ENCODE data around the gene RNPEPL1. TPM values are rescaled to one million over a fixed set of nuclear protein-coding genes. Genes with fewer than 3 reads are reported as not detected.
A peak's percentile ranks its signal among the peaks of the same experiment; 100 is the strongest.

Gene RNPEPL1
- total and polyA plus RNA-seq, 4 experiments from 2014 or later: 13.6 to 145 (median 120) TPM

GRCh38 chr2:240563951-240564560 lies 4.2 kb upstream of the RNPEPL1 start:
- H3K9me3 Mint-ChIP-seq: peaks cover 0 to 3% (median 0%) of the 10 kb centered on the region in 8 donors
- H3K4me1 Mint-ChIP-seq: peaks cover 42 to 84% (median 59%) of the 10 kb centered on the region in 4 donors
- ChIA-PET POLR2A (ENCODE audit: partially characterized antibody) (interaction anchor here (0.6 to 20.6 kb wide), 4 partner anchors 14 to 168 kb away, joined by 3 to 461 read pairs (median 70); partner anchors contain the start of genes CAPN10 and GPR35), CTCF (ENCODE audit: partially characterized antibody) (interaction anchor here (1.7 to 3.8 kb wide), 3 partner anchors 16 to 50 kb away, joined by 5 to 47 read pairs (median 10); partner anchors contain the start of gene CAPN10)
- H3K4me3 Mint-ChIP-seq: peak overlapping the region in 7 of 8 donors; percentile 64 to 98 (median 95)
- Histone ChIP-seq H3K27ac (ENCODE audit: low read depth, low read length) (peak overlapping the region; percentile 89), H3K9me3 (ENCODE audit: control insufficient read depth in 1 of 2, low read length in 2 of 2) (no peaks in the 10 kb centered on the region), H3K36me3 (ENCODE audit: insufficient read depth, low read length) (peaks cover 8% of the 10 kb centered on the region), H3K4me3 (ENCODE audit: low read length in 2 of 2) (peak overlapping the region; percentile 4 to 79), H3K27me3 (ENCODE audit: insufficient read depth, low read length) (no peaks in the 10 kb centered on the region), H3K4me1 (ENCODE audit: insufficient read depth, low read length) (peaks cover 74% of the 10 kb centered on the region)
- peaks cover 17 to 40% of the 10 kb centered on the region in 2 donors for H3K36me3 Mint-ChIP-seq
- intact Hi-C loops (cut with micrococcal nuclease): loop anchor here (5.0 to 10.0 kb wide), 4 partner anchors 537 to 1162 kb away; partner anchors contain the start of genes ATG4B, HDAC4, HDLBP and NDUFA10
- no peak for DNase-seq
- H3K27ac Mint-ChIP-seq: peak overlapping the region in 6 of 7 donors; percentile 98 to 99 (median 99)
- no peaks in the 10 kb centered on the region for H3K27me3 Mint-ChIP-seq

GRCh38 chr2:240564561-240565332 lies 3.5 kb upstream of the RNPEPL1 start:
- intact Hi-C loops (cut with micrococcal nuclease): loop anchor here (5.0 to 10.0 kb wide), 7 partner anchors 127 to 1318 kb away; partner anchors contain the start of genes ATG4B, DTYMK, GPC1 and HDAC4
- peak overlapping the region; percentile 98 to 99 (median 99) for H3K27ac Mint-ChIP-seq
- H3K4me1 ChIP-seq (ENCODE audit: insufficient read depth, low read length): peaks cover 74% of the 10 kb centered on the region
- H3K27me3 Mint-ChIP-seq: no peaks in the 10 kb centered on the region
- H3K36me3 Mint-ChIP-seq: peaks cover 17 to 42% of the 10 kb centered on the region in 2 donors
- peaks cover 8% of the 10 kb centered on the region for H3K36me3 ChIP-seq (ENCODE audit: insufficient read depth, low read length)
- ChIA-PET CTCF (ENCODE audit: partially characterized antibody) (interaction anchor here (1.1 to 3.8 kb wide), 6 partner anchors 10 to 57 kb away, joined by 4 to 61 read pairs (median 28); partner anchors contain the start of gene CAPN10), POLR2A (ENCODE audit: partially characterized antibody) (interaction anchor here (0.6 to 20.6 kb wide), 10 partner anchors 8 to 751 kb away, joined by 3 to 461 read pairs (median 24); partner anchors contain the start of genes ANKMY1, CAPN10, DUSP28 and GPR35)
- DNase-seq: peak; percentile 22 to 76 (median 41)
- no peaks in the 10 kb centered on the region for H3K27me3 ChIP-seq (ENCODE audit: insufficient read depth, low read length)
- H3K9me3 ChIP-seq (ENCODE audit: control insufficient read depth in 1 of 2, low read length in 2 of 2): no peaks in the 10 kb centered on the region
- peak overlapping the region; percentile 89 for H3K27ac ChIP-seq (ENCODE audit: low read depth, low read length)
- peaks cover 42 to 84% (median 59%) of the 10 kb centered on the region in 4 donors for H3K4me1 Mint-ChIP-seq
- H3K4me3 ChIP-seq (ENCODE audit: low read length in 2 of 2): peak overlapping the region; percentile 63 to 79
- H3K4me3 Mint-ChIP-seq: peak overlapping the region; percentile 90 to 98 (median 94)
- H3K9me3 Mint-ChIP-seq: peaks cover 0 to 3% (median 0%) of the 10 kb centered on the region in 8 donors

- peaks cover 80% of the 10 kb centered on the region for H3K4me1 ChIP-seq (ENCODE audit: insufficient read depth, low read length)
- Mint-ChIP-seq H3K27ac (peak overlapping the region; percentile 98 to 99 (median 99)), H3K27me3 (no peaks in the 10 kb centered on the region), H3K36me3 (peaks cover 17 to 46% of the 10 kb centered on the region in 2 donors), H3K4me1 (peaks cover 43 to 87% (median 64%) of the 10 kb centered on the region in 4 donors), H3K4me3 (peak overlapping the region; percentile 90 to 98 (median 94)), H3K9me3 (peaks cover 0 to 3% (median 0%) of the 10 kb centered on the region in 8 donors)
- ChIA-PET POLR2A (ENCODE audit: partially characterized antibody) (interaction anchor here (0.7 to 20.6 kb wide), 14 partner anchors 9 to 1136 kb away, joined by 3 to 461 read pairs (median 8); partner anchors contain the start of genes ANKMY1, CAPN10, DUSP28 and GPC1), CTCF (ENCODE audit: partially characterized antibody) (interaction anchor here (0.8 to 3.8 kb wide), 13 partner anchors 11 to 166 kb away, joined by 3 to 61 read pairs (median 6); partner anchors contain the start of gene CAPN10)
- DNase-seq: peak; percentile 92 to 98 (median 94)
- intact Hi-C loops (cut with micrococcal nuclease): loop anchor here (1.0 to 10.0 kb wide), 10 partner anchors 9 to 1317 kb away; partner anchors contain the start of genes ATG4B, CAPN10, DTYMK and GPC1
- H3K9me3 ChIP-seq (ENCODE audit: control insufficient read depth in 1 of 2, low read length in 2 of 2): no peaks in the 10 kb centered on the region
- no peaks in the 10 kb centered on the region for H3K27me3 ChIP-seq (ENCODE audit: insufficient read depth, low read length)
- peaks cover 8% of the 10 kb centered on the region for H3K36me3 ChIP-seq (ENCODE audit: insufficient read depth, low read length)
- H3K4me3 ChIP-seq (ENCODE audit: low read length in 2 of 2): peak overlapping the region; percentile 63 to 79
- peak overlapping the region; percentile 89 for H3K27ac ChIP-seq (ENCODE audit: low read depth, low read length)
Measured at GRCh38 chr2:240565333-240566202, 2.7 kb upstream of the RNPEPL1 start.

- peak; percentile 91 to 96 (median 92) for DNase-seq
- Mint-ChIP-seq H3K27me3 (no peaks in the 10 kb centered on the region), H3K4me3 (peak overlapping the region; percentile 90 to 98 (median 94)), H3K36me3 (peaks cover 14 to 49% of the 10 kb centered on the region in 2 donors), H3K9me3 (no peaks in the 10 kb centered on the region), H3K27ac (peak overlapping the region; percentile 98 to 99 (median 99)), H3K4me1 (peaks cover 46 to 89% (median 69%) of the 10 kb centered on the region in 4 donors)
- no peaks in the 10 kb centered on the region for H3K27me3 ChIP-seq (ENCODE audit: insufficient read depth, low read length)
- peaks cover 86% of the 10 kb centered on the region for H3K4me1 ChIP-seq (ENCODE audit: insufficient read depth, low read length)
- peaks cover 8% of the 10 kb centered on the region for H3K36me3 ChIP-seq (ENCODE audit: insufficient read depth, low read length)
- intact Hi-C loops (cut with micrococcal nuclease): loop anchor here (1.0 to 10.0 kb wide), 10 partner anchors 10 to 1316 kb away; partner anchors contain the start of genes ATG4B, CAPN10, DTYMK and GPC1
- peak overlapping the region; percentile 79 to 87 for H3K4me3 ChIP-seq (ENCODE audit: low read length in 2 of 2)
- ChIA-PET POLR2A (ENCODE audit: partially characterized antibody) (interaction anchor here (0.7 to 20.6 kb wide), 16 partner anchors 10 to 1135 kb away, joined by 3 to 461 read pairs (median 6); partner anchors contain the start of genes ANKMY1, CAPN10, DUSP28 and GPC1), CTCF (ENCODE audit: partially characterized antibody) (interaction anchor here (0.8 to 3.8 kb wide), 14 partner anchors 11 to 165 kb away, joined by 3 to 61 read pairs (median 5); partner anchors contain the start of gene CAPN10)
- no peaks in the 10 kb centered on the region for H3K9me3 ChIP-seq (ENCODE audit: control insufficient read depth in 1 of 2, low read length in 2 of 2)
- peak overlapping the region; percentile 89 for H3K27ac ChIP-seq (ENCODE audit: low read depth, low read length)
Measured at GRCh38 chr2:240566203-240567136, 1.8 kb upstream of the RNPEPL1 start.

- CTCF ChIA-PET (ENCODE audit: partially characterized antibody): interaction anchor here (0.9 to 3.8 kb wide), 9 partner anchors 10 to 164 kb away, joined by 3 to 61 read pairs (median 7); partner anchors contain the start of gene CAPN10
- peak overlapping the region; percentile 94 to 99 (median 98) for H3K27ac Mint-ChIP-seq
- POLR2A ChIA-PET (ENCODE audit: partially characterized antibody): interaction anchor here (1.1 to 20.6 kb wide), 7 partner anchors 11 to 264 kb away, joined by 3 to 461 read pairs (median 34); partner anchors contain the start of genes ANKMY1, CAPN10, DUSP28 and GPR35
- H3K4me1 Mint-ChIP-seq: peaks cover 43 to 83% (median 67%) of the 10 kb centered on the region in 4 donors
- H3K27ac ChIP-seq (ENCODE audit: low read depth, low read length): peak overlapping the region; percentile 85
- H3K27me3 Mint-ChIP-seq: no peaks in the 10 kb centered on the region
- DNase-seq: peak; percentile 42 to 74 (median 51)
- intact Hi-C loops (cut with micrococcal nuclease): loop anchor here (5.0 to 10.0 kb wide), 5 partner anchors 130 to 1315 kb away; partner anchors contain the start of genes ATG4B, DTYMK, GPC1 and HDLBP
- H3K27me3 ChIP-seq (ENCODE audit: insufficient read depth, low read length): no peaks in the 10 kb centered on the region
- H3K4me1 ChIP-seq (ENCODE audit: insufficient read depth, low read length): peaks cover 83% of the 10 kb centered on the region
- peak overlapping the region; percentile 90 to 96 (median 94) for H3K4me3 Mint-ChIP-seq
- H3K9me3 Mint-ChIP-seq: no peaks in the 10 kb centered on the region
- H3K36me3 ChIP-seq (ENCODE audit: insufficient read depth, low read length): peaks cover 8% of the 10 kb centered on the region
- no peaks in the 10 kb centered on the region for H3K9me3 ChIP-seq (ENCODE audit: control insufficient read depth in 1 of 2, low read length in 2 of 2)
- peak overlapping the region; percentile 71 to 87 for H3K4me3 ChIP-seq (ENCODE audit: low read length in 2 of 2)
- peaks cover 11 to 51% of the 10 kb centered on the region in 2 donors for H3K36me3 Mint-ChIP-seq
Measured at GRCh38 chr2:240567137-240567871, 980 bp upstream of the RNPEPL1 start.
